Neutrophil (primary cell): ENCODE measurements around the gene METTL9.

Experiments
- H3K27ac ChIP-seq: fragments of 200-600 bp; sonication (generic); 2 replicates; pipeline ENCODE4 v1.5.1; 2016; ENCODE audit warnings: mild to moderate bottlenecking, moderate library complexity
- H3K27me3 ChIP-seq: fragments of 200-600 bp; sonication (generic); 2 replicates; pipeline ENCODE4 v1.6.0; 2016; ENCODE audit warnings: mild to moderate bottlenecking
- H3K36me3 ChIP-seq: fragments of 200-600 bp; sonication (generic); 2 replicates; pipeline ENCODE4 v1.5.1; 2017
- H3K4me1 ChIP-seq, 2 experiments: fragments of 200-600 bp in 1 of 2; sonication (generic) in 1 of 2; 1 replicate in 1 of 2; 2 replicates in 1 of 2; pipeline versions ENCODE4 v1.5.1 to v1.6.1; 2013 to 2016; ENCODE audit warnings: low read depth in 1 of 2, low read length in 1 of 2, mild to moderate bottlenecking in 1 of 2, moderate library complexity in 1 of 2; ENCODE audit not compliant: control insufficient read depth in 1 of 2, insufficient read depth in 1 of 2
- H3K4me3 ChIP-seq, 2 experiments: fragments of 200-600 bp in 1 of 2; sonication (generic) in 1 of 2; 1 replicate in 1 of 2; 2 replicates in 1 of 2; pipeline ENCODE4 v1.5.1; 2013 to 2016; ENCODE audit warnings: low read depth in 1 of 2, low read length in 1 of 2, mild to moderate bottlenecking in 1 of 2, moderate library complexity in 1 of 2
- H3K9me3 ChIP-seq: fragments of 200-600 bp; sonication (generic); 2 replicates; pipeline ENCODE4 v1.5.1; 2016
- TF ChIP-seq, protein P1 (sequence below): fragments of 200-600 bp; sonication (generic); IDR thresholded peaks from 2 replicates; pipeline ENCODE4 v1.5.1; 2016; ENCODE audit warnings: antibody characterized with exemption

METTL9 gene

DNA sequence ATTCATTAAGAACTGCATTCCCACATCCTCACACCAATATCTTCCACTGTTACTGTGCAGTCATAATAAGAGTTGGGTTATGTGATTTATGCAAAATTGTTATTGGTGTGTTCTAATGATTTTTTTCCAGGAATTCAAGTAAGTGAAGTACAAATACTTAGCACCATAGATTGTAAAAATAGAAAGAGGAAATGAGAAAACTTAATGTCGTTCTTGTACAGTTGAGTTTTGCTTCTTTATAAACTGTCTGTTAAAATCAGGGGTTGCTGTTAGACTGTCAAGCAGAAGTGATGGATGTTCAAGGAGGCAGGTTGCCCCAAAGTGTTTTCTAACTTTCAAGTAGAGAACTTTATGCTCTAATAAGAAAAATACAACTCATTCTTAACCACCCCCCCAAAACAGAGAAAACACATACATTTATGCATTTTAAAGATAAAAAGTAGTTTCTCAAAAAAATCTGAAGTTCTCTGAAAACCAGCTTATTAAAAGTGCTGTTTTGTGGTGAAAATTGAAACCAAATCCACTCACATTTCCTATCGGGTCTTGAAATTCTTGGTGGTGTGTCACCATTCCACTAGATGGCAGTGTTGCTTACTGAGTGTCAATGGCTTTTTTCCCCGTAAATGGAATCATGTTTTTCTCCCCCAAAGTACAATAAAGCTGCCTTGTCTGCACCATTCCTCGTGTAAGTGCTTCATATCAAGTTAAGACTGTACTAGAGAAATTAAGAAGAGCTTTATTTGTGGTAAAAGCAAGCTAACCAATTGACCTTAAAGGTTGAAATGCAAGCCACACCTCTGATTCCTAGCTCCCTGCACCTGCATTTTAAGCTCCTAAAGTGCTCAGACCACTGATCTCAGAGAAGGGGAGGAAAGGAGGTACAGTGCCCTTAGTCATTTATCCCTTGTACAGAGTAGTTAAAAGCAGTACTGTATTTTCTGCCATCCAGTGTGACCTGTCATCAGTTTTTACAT is 57.7 kb downstream of the METTL9 start:
- TF ChIP-seq, protein P1, sequence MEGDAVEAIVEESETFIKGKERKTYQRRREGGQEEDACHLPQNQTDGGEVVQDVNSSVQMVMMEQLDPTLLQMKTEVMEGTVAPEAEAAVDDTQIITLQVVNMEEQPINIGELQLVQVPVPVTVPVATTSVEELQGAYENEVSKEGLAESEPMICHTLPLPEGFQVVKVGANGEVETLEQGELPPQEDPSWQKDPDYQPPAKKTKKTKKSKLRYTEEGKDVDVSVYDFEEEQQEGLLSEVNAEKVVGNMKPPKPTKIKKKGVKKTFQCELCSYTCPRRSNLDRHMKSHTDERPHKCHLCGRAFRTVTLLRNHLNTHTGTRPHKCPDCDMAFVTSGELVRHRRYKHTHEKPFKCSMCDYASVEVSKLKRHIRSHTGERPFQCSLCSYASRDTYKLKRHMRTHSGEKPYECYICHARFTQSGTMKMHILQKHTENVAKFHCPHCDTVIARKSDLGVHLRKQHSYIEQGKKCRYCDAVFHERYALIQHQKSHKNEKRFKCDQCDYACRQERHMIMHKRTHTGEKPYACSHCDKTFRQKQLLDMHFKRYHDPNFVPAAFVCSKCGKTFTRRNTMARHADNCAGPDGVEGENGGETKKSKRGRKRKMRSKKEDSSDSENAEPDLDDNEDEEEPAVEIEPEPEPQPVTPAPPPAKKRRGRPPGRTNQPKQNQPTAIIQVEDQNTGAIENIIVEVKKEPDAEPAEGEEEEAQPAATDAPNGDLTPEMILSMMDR = peak; percentile 79
- Histone ChIP-seq H3K36me3 (peaks cover 18% of the 10 kb centered on the region), H3K27me3 (peaks cover 7% of the 10 kb centered on the region), H3K4me1 (peaks cover 50 to 55% of the 10 kb centered on the region in 2 experiments), H3K27ac (peak overlapping the region; percentile 97), H3K9me3 (no peaks in the 10 kb centered on the region), H3K4me3 (no peak overlapping the region)

DNA sequence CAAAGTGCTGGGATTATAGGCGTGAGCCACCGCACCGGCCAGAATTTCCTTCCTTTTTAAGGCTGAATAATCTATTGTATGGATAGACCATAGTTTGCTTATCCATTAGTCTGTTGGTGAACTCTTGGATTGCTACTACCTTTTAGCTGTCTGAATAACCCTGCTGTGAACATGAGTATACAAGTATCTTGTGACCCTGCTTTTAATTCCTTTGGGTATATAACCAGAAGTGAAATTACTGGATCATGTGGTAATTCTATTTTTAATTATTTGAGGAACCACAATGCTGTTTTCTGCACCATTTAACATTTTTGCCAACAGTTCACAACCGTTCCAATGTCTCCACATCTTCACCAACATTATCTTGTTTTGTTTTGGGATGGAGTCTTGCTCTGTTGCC is 59.7 kb downstream of the METTL9 start:
- H3K27ac ChIP-seq = no peak overlapping the region

DNA sequence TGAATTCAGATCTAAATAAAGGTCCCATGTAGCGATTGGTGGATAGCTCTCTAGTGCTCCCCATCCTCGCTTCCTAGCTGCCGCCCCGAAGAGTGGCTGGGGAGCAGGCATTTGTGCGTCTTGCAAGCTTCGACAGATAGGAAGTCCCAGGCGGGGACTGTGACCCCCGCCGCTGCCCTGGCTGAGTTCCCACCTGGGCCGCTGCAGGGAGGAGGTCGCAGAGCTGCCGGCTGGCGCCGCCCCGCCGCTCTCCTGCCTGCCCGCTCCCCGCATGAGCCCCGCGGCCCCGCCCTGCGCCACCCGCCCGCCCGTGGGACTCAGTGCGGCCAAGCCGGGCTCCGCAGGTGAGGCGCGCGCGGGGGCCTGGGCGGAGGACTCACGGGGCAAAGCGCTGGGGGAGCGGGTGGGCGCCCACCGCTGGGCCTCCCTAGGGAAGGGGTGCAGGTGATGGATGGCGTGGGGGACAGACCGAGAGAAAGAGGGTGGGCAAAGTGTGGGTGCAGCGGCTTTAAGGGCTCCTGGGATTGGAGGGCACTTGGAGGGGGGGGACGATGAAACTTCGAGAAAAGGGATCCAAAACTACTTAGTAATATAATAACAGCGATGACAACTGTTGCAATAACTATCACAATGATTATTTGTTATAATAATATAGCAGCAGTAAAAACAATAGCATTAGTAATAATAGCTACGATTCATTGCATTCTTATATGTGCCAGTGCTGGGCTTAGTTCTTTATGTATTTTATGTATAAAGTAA is 64.7 kb downstream of the METTL9 start, which contains the start of gene OTOA:
OTOA (plus strand) TSS at position 80 of the 759 bp plus-strand sequence. CDS start 14,547 bp downstream, outside the sequence.
- H3K27ac ChIP-seq = no peak within 1 kb of the TSS
- no peaks in the 10 kb centered on the region for H3K9me3 ChIP-seq
- TF ChIP-seq, protein P1 = no peak
- H3K4me1 ChIP-seq = no peaks in the 10 kb centered on the region
- H3K4me3 ChIP-seq = no peak within 1 kb of the TSS
- H3K36me3 ChIP-seq = peaks cover 3% of the 10 kb centered on the region
- peaks cover 64% of the 10 kb centered on the region for H3K27me3 ChIP-seq

More for the DNA sequence above, 59.7 kb downstream of the METTL9 start:
- no peak overlapping the region for H3K4me3 ChIP-seq
- peaks cover 28% of the 10 kb centered on the region for H3K27me3 ChIP-seq
- H3K9me3 ChIP-seq = no peaks in the 10 kb centered on the region
- peaks cover 30 to 40% of the 10 kb centered on the region in 2 experiments for H3K4me1 ChIP-seq
- TF ChIP-seq, protein P1 = no peak
- peaks cover 18% of the 10 kb centered on the region for H3K36me3 ChIP-seq

DNA sequence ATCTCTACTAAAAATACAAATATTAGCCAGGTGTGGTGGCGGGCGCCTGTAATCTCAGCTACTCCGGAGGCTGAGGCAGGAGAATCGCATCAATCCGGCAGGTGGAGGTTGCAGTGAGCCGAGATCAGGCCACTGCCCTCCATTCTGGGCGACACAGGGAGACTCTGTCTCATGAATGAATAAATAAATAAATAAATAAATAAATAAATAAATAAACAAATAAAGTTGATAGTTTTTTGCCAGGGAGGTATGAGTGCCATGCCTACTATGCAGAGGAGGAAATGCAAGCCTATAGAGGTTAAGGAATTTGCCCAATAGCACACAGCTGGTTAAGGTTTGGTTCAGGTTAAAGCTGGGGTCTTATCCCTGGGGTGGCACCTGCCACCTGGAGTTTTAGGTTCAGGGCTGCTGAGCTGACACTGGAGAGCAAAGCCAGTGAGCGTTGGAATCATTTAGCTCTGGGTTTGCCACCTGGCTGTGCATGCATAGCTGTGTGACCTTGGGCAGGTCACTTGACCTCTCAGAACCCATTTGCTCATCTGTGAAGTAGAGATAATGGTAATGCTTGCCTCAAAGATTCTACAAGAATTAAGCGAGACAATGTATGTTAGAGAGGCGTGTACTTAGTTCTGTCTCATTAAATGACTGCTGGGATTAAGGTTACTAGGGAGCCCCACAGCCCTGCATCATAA is 65.6 kb downstream of the METTL9 start:
- Histone ChIP-seq H3K9me3 (no peaks in the 10 kb centered on the region), H3K4me1 (no peaks in the 10 kb centered on the region), H3K4me3 (no peak overlapping the region), H3K27ac (no peak overlapping the region), H3K36me3 (no peaks in the 10 kb centered on the region), H3K27me3 (peaks cover 73% of the 10 kb centered on the region)
- TF ChIP-seq, protein P1 = no peak

DNA sequence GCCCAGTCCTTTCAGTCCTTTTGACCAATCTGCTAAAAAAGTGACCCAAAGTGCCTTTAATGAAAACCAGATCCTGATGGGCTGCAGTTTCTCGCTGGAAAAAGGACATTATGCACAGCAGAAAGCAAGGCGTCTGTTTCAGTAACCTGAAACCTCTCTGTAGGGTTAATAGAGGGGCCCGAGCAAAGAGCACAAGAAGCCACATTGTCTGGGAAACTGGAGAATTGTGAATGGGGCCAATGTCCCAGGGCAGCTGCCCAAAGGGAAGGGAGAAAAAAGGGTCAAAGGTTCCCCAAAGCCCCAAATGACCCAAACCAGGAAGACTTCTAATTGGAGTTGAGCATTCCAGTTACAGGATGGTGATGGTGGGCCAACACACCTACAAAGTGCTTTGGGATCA is 67.4 kb downstream of the METTL9 start:
- Histone ChIP-seq H3K4me3 (no peak overlapping the region), H3K36me3 (no peaks in the 10 kb centered on the region), H3K27me3 (peaks cover 83% of the 10 kb centered on the region), H3K9me3 (no peaks in the 10 kb centered on the region), H3K4me1 (no peaks in the 10 kb centered on the region), H3K27ac (no peak overlapping the region)
- TF ChIP-seq, protein P1 = no peak
